ENCODE measurements around the gene UCKL1.
"Not testable (repeated sequence)": the region's sequence is repeated elsewhere in the genome, so short reads cannot be mapped to it uniquely, and the experiment has no call there.

Gene UCKL1

GRCh38 chr20:63955827-63956663 lies at the start of gene UCKL1:
TSS of gene UCKL1 (minus strand) at chr20:63956416. CDS start at chr20:63956372, 44 bp downstream.
- DNase-seq: peak; percentile 92

DNA sequence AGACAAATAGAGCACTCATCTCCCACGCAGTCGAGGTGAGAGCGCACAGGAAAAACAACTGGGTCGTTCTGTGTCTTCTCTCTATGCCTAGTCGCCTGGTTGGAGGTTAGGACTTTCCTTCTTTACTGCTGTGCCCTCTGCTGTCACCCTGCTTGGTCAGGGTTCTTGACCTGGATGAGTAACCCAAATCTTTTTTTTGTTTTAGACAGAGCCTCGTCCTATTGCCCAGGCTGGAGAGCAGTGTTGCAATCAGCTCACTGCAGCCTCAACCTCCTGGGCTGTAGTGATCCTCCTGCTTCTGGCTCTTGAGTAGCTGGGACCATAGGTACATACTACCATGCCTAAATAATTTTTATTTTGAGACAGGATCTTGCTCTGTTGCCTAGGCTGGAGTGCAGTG lies 49.2 kb upstream of the UCKL1 start:
- no peak for DNase-seq

DNA sequence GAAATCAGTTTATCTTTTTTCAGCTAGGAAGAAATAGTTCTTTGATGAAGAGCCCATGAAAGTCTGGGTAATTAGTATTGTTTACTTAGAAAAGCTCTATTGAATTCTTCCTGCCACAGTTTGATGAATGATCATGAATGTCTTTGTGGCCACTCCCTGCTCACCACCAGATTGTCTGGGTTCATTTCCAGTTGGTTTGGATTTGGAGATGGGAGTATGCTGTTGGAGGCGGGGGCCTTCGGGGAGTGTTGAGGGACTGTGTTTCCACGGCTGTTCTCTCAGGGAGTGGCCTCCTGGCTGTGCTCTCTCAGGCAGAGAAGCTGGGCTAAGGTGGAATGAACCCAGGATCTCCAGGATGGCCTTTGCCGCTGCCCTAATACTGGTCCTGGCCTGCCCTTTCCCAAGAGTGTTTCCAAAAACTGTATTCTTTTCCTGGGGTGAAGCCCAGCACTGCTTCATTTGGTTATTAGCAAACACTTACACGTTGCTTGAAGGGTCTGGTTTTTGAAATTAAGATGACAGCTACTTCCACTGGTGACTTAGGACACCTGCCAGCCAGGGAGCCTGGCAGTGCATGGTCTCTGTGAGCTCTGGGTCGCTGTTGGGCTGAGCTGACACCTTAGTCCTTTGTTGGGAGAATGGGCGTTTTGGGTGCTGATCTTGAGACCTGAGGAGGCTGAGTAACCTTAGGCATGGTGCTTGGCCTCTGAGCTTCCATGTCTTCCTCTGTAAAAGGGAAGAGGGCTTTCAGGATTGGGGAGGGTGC lies 47.9 kb upstream of the UCKL1 start:
- no peak for DNase-seq

GRCh38 chr20:64001607-64002011 lies 45.4 kb upstream of the UCKL1 start:
- DNase-seq: no peak

- no peak for DNase-seq
These were observed 44.7 kb upstream of the UCKL1 start for GRCh38 chr20:64000906-64001305.

DNA sequence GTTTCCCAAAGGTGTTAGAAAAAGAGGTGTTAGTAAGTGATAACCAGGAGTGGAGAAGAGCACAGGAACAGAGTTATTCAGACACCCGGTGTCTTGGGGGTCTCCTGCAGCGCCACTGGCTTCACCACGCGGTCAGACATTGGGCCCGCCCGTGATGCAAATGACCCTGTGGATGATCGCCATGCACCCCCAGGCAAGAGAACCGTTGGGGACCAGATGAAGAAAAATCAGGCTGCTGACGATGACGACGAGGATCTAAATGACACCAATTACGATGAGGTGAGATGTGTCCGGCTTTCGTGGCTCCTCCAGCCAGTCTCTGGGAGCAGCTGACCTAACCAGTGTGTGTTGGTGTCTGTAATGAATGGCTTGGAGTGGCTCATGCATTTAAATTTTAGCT lies 26.7 kb upstream of the UCKL1 start:
- no peak for DNase-seq

DNA sequence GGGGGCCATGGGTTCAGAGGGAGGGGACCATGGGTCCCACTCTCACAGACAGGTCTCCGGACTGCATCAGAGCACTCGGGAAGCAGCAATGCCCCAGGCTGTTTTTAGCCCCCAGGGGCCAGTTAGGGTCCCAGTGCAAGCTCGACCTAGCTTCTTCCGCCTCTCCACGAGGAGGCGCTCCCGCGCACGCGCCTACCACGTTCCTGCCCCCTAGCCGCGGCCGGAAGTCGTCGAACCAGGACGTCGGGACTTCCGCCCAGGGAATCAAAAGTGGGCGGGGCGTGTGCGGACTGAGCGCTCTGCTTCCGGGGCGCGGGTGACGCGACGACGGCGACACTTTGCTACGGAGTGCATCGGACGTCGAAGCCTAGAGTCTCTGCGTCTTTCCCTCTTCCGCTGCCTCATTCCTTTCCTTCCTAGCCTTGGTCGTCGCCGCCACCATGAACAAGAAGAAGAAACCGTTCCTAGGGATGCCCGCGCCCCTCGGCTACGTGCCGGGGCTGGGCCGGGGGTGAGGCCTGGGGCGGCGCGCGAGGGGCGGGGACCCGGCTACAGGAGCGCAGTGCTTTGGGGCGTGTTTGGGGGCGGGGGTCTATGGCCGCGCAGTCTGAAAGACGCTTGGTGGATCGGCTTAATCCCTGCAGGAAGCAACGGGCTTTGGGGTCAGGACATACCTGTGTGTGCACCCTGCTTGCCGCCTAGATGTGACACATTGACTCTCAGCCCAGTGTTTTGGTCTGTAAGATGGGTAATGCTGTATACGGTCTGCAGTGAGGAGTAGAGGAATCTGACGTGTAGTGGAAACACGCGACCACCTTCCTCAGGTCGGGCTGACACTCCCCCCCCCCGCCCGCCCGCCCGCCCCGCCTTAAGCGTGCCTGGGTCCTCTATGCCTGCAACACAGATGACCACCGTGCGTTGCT lies 24.9 kb upstream of the UCKL1 start, which contains the start of gene PRPF6:
Gene PRPF6, plus strand, starts transcription at position 327 of the 923 bp plus-strand sequence. Its CDS starts 114 bp downstream, at position 441.
- peak; percentile 95 for DNase-seq

DNA sequence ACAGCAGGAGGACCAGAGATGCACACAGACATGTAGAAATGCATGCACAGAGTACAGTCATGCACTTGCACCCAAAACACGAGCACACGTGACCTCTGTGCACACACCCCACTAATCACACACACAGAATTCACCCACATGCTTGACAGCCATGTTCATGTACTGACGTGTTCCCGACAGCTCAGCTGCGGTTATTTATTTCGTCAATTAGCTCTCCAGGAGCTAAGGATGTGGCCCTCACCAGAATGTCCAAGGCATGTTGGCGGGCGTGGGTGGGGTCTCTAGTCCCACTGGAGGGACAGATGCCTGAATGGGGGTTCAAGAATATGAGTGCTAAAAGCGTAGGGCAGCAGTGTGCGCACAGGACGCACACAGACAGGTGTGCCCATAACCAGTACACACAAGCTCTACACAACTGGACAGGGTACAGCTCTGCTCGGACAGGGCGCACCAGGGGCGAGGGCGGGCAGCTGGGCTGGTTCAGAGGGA lies 24.1 kb upstream of the UCKL1 start:
- no peak for DNase-seq

- DNase-seq: peak; percentile 87
These were observed 23.5 kb upstream of the UCKL1 start, which contains the start of gene SAMD10 for GRCh38 chr20:63979557-63980316. TSS of gene SAMD10 (minus strand) at chr20:63979642. CDS start at chr20:63979467, 175 bp downstream.

DNA sequence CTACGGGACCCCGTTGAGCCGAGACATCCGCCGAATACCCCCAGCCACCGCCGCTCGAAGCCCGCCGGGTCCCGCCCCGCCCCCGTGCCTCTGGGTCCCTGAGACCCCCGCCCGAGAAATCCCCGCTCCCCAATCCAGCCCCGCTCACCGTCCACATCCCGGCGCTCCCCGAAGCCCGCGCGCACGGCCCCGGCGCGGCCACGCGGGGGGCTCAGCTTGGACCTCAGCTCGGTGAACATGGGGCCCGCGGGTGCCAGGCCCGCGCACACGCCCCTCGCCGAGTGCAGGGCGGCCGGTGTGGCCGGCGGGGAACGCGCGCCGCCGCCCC lies 23.0 kb upstream of the UCKL1 start:
- peak; percentile 37 for DNase-seq

- DNase-seq: peak; percentile 64
These were observed 22.4 kb upstream of the UCKL1 start for GRCh38 chr20:63978319-63979228.

DNA sequence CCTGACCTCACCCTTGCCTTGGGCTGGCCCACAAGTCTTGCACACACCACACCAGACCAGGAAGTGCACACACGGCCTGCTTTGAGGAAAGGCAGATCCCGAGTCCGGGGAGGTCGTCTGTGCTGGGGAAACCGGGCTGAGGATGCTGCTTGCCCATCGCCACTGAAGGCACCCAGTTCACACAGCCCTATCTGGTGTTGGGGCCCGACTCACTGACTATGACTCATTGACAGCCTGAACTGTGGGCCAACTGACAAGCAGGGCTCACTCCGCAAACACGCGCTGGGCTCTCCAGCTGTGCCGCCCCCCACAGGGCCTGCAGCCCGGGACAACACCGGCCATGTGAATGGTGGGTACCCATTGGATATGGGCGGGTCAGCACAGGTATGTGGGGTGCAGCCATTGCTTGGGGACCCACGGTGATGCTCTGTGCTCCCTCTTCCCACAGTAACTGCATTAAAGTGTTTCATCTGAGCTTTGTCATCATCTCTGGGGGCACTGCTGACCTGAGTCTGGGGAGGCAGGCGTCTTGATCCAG lies 21.6 kb upstream of the UCKL1 start:
- no peak for DNase-seq

GRCh38 chr20:63976980-63977738 lies 20.9 kb upstream of the UCKL1 start:
- DNase-seq: no peak

DNA sequence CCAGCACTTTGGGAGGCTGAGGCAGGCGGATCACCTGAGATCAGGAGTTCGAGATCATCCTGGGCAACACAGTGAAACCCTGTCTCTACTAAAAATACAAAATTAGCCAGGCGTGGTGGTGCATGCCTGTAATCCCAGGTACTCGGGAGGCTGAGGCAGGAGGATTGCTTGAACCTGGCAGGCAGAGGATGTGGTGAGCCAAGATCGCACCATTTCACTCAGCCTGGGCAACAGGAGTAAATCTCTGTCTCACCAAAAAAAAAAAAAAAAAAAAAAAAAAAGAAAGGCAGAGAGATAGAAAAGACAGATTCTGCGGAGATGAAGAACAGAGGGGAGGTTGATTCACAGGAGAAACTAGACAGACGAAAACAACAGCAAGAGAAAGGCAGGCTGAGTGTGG lies 20.3 kb upstream of the UCKL1 start:
- DNase-seq: not testable (repeated sequence)

DNA sequence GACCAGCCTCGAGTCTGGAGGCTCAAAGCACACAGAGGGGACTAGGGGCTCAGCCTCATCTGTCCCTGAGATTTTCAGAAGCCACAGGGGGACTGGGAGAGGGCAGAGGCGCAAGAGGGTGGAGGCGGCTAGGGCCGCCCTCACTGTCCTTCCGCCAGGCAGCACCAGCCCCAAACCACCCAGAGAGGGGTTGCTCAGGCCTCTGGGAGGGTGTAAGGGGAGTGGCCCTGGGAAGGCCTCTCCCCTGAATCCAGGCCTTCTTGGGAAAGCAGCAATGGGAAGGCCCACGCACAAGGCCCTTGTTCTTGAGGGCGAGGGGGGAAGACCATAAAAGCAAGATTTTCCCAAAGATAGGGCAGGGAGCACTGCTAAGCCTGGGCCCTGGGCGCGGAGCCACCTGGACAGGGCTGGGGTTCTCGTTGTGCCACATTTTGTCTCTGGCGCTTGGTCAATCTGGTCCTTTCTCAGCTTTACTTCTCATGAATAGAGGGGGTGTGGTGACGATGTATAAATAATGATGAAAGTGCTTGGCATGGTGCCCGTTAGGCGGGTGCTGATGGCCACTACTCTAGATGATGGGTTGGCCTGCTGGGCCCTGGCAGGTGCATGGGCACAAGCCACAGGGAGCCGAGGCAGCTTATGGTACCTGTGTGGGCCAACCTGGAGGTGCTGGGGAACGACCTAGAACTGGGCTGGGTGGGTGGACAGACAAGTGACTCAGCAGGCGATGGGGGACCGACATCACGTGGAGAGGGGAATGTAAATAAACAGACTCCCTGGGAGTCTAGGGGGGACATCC lies 18.4 kb upstream of the UCKL1 start:
- DNase-seq: no peak

- DNase-seq: peak; percentile 90
These were observed 17.6 kb upstream of the UCKL1 start for GRCh38 chr20:63973636-63974401.

DNA sequence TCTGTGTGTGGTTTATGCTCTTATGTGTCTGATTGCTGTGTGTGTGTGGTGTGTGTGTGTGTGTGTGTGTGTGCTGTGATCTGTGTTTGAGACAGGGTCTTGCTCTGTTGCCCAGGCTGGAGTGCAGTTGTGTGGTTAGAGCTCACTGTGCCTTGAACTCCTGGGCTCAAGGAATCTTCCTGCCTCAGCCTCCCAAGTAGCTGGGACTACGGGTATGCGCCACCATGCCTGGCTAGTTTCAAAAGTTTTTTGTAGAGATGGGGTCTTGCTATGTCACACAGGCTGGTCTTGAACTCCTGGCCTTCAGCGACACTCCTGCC lies 16.9 kb upstream of the UCKL1 start:
- no peak for DNase-seq
